ENCODE results near the gene MTCH1. TPM values are rescaled to one million over a fixed set of nuclear protein-coding genes. Genes with fewer than 3 reads are reported as not detected.
"Not testable (repeated sequence)": the region's sequence is repeated elsewhere in the genome, so short reads cannot be mapped to it uniquely, and the experiment has no call there.

Gene MTCH1
- total and polyA plus RNA-seq, 2 of the 4 experiments (the other 2 are of a cell fraction), result 215 to 263 TPM

- not testable (repeated sequence) for ATAC-seq (ENCODE audit: low read depth)
These were observed 43.7 kb downstream of the MTCH1 start for GRCh38 chr6:36942329-36942728.

GRCh38 chr6:36941561-36941960, 44.4 kb downstream of the MTCH1 start:
- H3K4me1 ChIP-seq (ENCODE audit: control insufficient read depth, insufficient read depth, low read length); H3K9me3 ChIP-seq (ENCODE audit: control insufficient read depth, insufficient read depth, low read length); POLR2A ChIA-PET (ENCODE audit: unreplicated experiment); H4K8ac ChIP-seq (ENCODE audit: low read depth in 2 of 2, low read length in 2 of 2); H3K27ac ChIP-seq (ENCODE audit: insufficient read depth, low read length); H3K9me1 ChIP-seq (ENCODE audit: insufficient read depth, low read length); BruUV-seq (replicated peaks); H3K79me1 ChIP-seq (ENCODE audit: low read depth in 1 of 2, low read length in 2 of 2); H2AFZ ChIP-seq (replicated peaks; ENCODE audit: low read length, poor library complexity); H4K91ac ChIP-seq (ENCODE audit: insufficient read depth, low read depth, low read length); DNase-seq; intact Hi-C loops (cut with micrococcal nuclease); H3K56ac ChIP-seq (ENCODE audit: extremely low read depth, insufficient read depth, low read length); H2BK20ac ChIP-seq (ENCODE audit: low read depth, low read length); H2AK9ac ChIP-seq (replicated peaks; ENCODE audit: low read depth, low read length, poor library complexity); CTCF ChIA-PET; H3K27me3 ChIP-seq (ENCODE audit: control insufficient read depth, insufficient read depth, low read length); H3K36me3 ChIP-seq (ENCODE audit: control insufficient read depth, insufficient read depth, low read length); H3K4ac ChIP-seq (ENCODE audit: low read depth, low read length); H2BK15ac ChIP-seq (ENCODE audit: low read depth, low read length); H2BK120ac ChIP-seq (ENCODE audit: low read depth, low read length); H3K23ac ChIP-seq (ENCODE audit: low read depth, low read length); H4K20me1 ChIP-seq (ENCODE audit: insufficient read depth, low read length); ATAC-seq (ENCODE audit: low read depth); H3K14ac ChIP-seq (replicated peaks; ENCODE audit: low read depth, low read length); H3K4me3 ChIP-seq (ENCODE audit: insufficient read depth, low read depth, low read length); H4K5ac ChIP-seq (ENCODE audit: low read depth, low read length); H3K9ac ChIP-seq (ENCODE audit: low read depth, low read length); in situ Hi-C loops (cut with MboI; ENCODE audit: low sequenced_read_pairs); H2BK5ac ChIP-seq (ENCODE audit: low read depth, low read length, poor library complexity, severe bottlenecking); dilution Hi-C loops (cut with HindIII; ENCODE audit: low sequenced_read_pairs, unreplicated experiment); H3K4me2 ChIP-seq (ENCODE audit: low read depth, low read length); H3K18ac ChIP-seq (ENCODE audit: low read depth, low read length); H2AK5ac ChIP-seq (ENCODE audit: low read depth, low read length): not testable (repeated sequence)
- WGBS, 2 experiments (ENCODE audit: extremely low coverage in 2 of 2, insufficient read length in 1 of 2), result no CpG with 5 or more reads among the region's 40 CpGs

More at GRCh38 chr6:36942329-36942728, 43.7 kb downstream of the MTCH1 start:
- H3K23ac ChIP-seq (ENCODE audit: low read depth, low read length); H3K27ac ChIP-seq (ENCODE audit: insufficient read depth, low read length); H3K36me3 ChIP-seq (ENCODE audit: control insufficient read depth, insufficient read depth, low read length); H3K18ac ChIP-seq (ENCODE audit: low read depth, low read length); H3K4me1 ChIP-seq (ENCODE audit: control insufficient read depth, insufficient read depth, low read length); H4K8ac ChIP-seq (ENCODE audit: low read depth in 2 of 2, low read length in 2 of 2); DNase-seq; H3K79me1 ChIP-seq (ENCODE audit: low read depth in 1 of 2, low read length in 2 of 2); H3K9me3 ChIP-seq (ENCODE audit: control insufficient read depth, insufficient read depth, low read length); H4K91ac ChIP-seq (ENCODE audit: insufficient read depth, low read depth, low read length); H2BK120ac ChIP-seq (ENCODE audit: low read depth, low read length); H3K9me1 ChIP-seq (ENCODE audit: insufficient read depth, low read length); H2AK9ac ChIP-seq (replicated peaks; ENCODE audit: low read depth, low read length, poor library complexity); H3K4me2 ChIP-seq (ENCODE audit: low read depth, low read length); H4K20me1 ChIP-seq (ENCODE audit: insufficient read depth, low read length); CTCF ChIA-PET; H3K14ac ChIP-seq (replicated peaks; ENCODE audit: low read depth, low read length); BruUV-seq (replicated peaks); H4K5ac ChIP-seq (ENCODE audit: low read depth, low read length); H3K56ac ChIP-seq (ENCODE audit: extremely low read depth, insufficient read depth, low read length); H2AFZ ChIP-seq (replicated peaks; ENCODE audit: low read length, poor library complexity); H2BK15ac ChIP-seq (ENCODE audit: low read depth, low read length); H3K4ac ChIP-seq (ENCODE audit: low read depth, low read length); H3K4me3 ChIP-seq (ENCODE audit: insufficient read depth, low read depth, low read length); dilution Hi-C loops (cut with HindIII; ENCODE audit: low sequenced_read_pairs, unreplicated experiment); in situ Hi-C loops (cut with MboI; ENCODE audit: low sequenced_read_pairs); H2AK5ac ChIP-seq (ENCODE audit: low read depth, low read length); POLR2A ChIA-PET (ENCODE audit: unreplicated experiment); H2BK5ac ChIP-seq (ENCODE audit: low read depth, low read length, poor library complexity, severe bottlenecking); H3K27me3 ChIP-seq (ENCODE audit: control insufficient read depth, insufficient read depth, low read length); H3K9ac ChIP-seq (ENCODE audit: low read depth, low read length); H2BK20ac ChIP-seq (ENCODE audit: low read depth, low read length); intact Hi-C loops (cut with micrococcal nuclease): not testable (repeated sequence)
- WGBS, 2 experiments (ENCODE audit: extremely low coverage in 2 of 2, insufficient read length in 1 of 2), result no CpG with 5 or more reads among the region's 2 CpGs

Data from IMR-90 (cell line).